Natural killer cell (primary cell): ENCODE data around the gene TNRC6A. TPM values are rescaled to one million over a fixed set of nuclear protein-coding genes. Genes with fewer than 3 reads are reported as not detected.
"Not testable (repeated sequence)": the region's sequence is repeated elsewhere in the genome, so short reads cannot be mapped to it uniquely, and the experiment has no call there.

Experiments used
- ATAC-seq, 3 donors: fragments of 150-1000 bp in 2 of 3; fragments of 200-7000 bp in 1 of 3; cut with Tn5 transposase; 1 replicate in 1 of 3; 2 replicates in 2 of 3; pipeline ENCODE4 v1.10.0; 2021; ENCODE audit warnings: mild to moderate bottlenecking in 2 of 3, moderate library complexity in 2 of 3
- DNase-seq, 2 donors: peaks; one replicate each; pipeline versions ENCODE4 v3.0.0 to v3.0.0-alpha.2; 2013 to 2021; ENCODE audit warnings: mixed read lengths in 1 of 2
- H3K27ac ChIP-seq: one replicate; pipeline ENCODE4 v1.5.1; 2013; ENCODE audit warnings: mild to moderate bottlenecking, low read length
- H3K27me3 ChIP-seq: one replicate; pipeline ENCODE4 v1.6.1; 2013; ENCODE audit warnings: low read length; ENCODE audit not compliant: control insufficient read depth, insufficient read depth
- H3K36me3 ChIP-seq: one replicate; pipeline ENCODE4 v1.6.1; 2013; ENCODE audit warnings: low read length; ENCODE audit not compliant: control insufficient read depth, insufficient read depth
- H3K4me1 ChIP-seq: one replicate; pipeline ENCODE4 v1.6.1; 2013; ENCODE audit warnings: low read length; ENCODE audit not compliant: control insufficient read depth, insufficient read depth
- H3K4me3 ChIP-seq: one replicate; pipeline ENCODE4 v1.5.1; 2013; ENCODE audit warnings: low read length
- H3K9me3 ChIP-seq: one replicate; pipeline ENCODE4 v1.6.1; 2013; ENCODE audit warnings: low read length; ENCODE audit not compliant: control insufficient read depth, insufficient read depth
- H3K27ac Mint-ChIP-seq, 2 donors: one replicate each; pipeline ENCODE4 v1.8.0; 2022; ENCODE audit warnings: mild to moderate bottlenecking in 2 of 2, mixed read lengths in 2 of 2, moderate library complexity in 1 of 2
- H3K27me3 Mint-ChIP-seq, 2 donors: one replicate each; pipeline ENCODE4 v1.8.0; 2022; ENCODE audit warnings: low read depth in 2 of 2, mixed read lengths in 2 of 2
- H3K36me3 Mint-ChIP-seq: one replicate; pipeline ENCODE4 v1.8.0; 2022; ENCODE audit warnings: mixed read lengths
- H3K4me1 Mint-ChIP-seq, 2 donors: one replicate each; pipeline ENCODE4 v1.8.0; 2022; ENCODE audit warnings: mixed read lengths in 2 of 2
- H3K4me3 Mint-ChIP-seq: one replicate; pipeline ENCODE4 v1.8.0; 2022; ENCODE audit warnings: mild to moderate bottlenecking, moderate library complexity, mixed read lengths
- H3K9me3 Mint-ChIP-seq, 2 donors: one replicate each; pipeline ENCODE4 v1.8.0; 2022; ENCODE audit warnings: mixed read lengths in 2 of 2
- CTCF ChIP-seq: fragments of 200-600 bp; IDR thresholded peaks from one replicate; pipeline ENCODE4 v1.8.0; 2022; ENCODE audit warnings: antibody characterized with exemption
- WGBS: methylation state at CpG from one replicate; pipeline ENCODE4 v1.1.7; 2013; ENCODE audit warnings: missing lambda C conversion rate; ENCODE audit not compliant: insufficient coverage; 5-methylcytosine and 5-hydroxymethylcytosine counted together
- intact Hi-C: fragments of 100-400 bp; cut with micrococcal nuclease; formaldehyde crosslinking; loops from one replicate; pipeline ENCODE4 v1.14.2; 2022
- total RNA-seq, 4 donors: library from RNA; stranded (reverse); fragments of 120-200 nt in 1 of 4; gene quantifications; one replicate each; pipeline versions ENCODE4 v1.2.3 to v1.2.4, GENCODE V29; 2013 to 2022

The TNRC6A gene
- total RNA-seq, 3 donors from 2014 or later (not counting 1 experiment from before 2014, with no cell fraction given), result 53.9 to 68.5 (median 66.3) TPM

GRCh38 chr16:24805484-24805883, 76.0 kb downstream of the TNRC6A start:
- no peaks in the 10 kb centered on the region for H3K4me1 ChIP-seq
- H3K4me1 Mint-ChIP-seq, result no peaks in the 10 kb centered on the region
- H3K4me3 Mint-ChIP-seq, result no peak overlapping the region
- no peaks in the 10 kb centered on the region for H3K9me3 ChIP-seq
- no peaks in the 10 kb centered on the region for H3K27me3 ChIP-seq
- no peak for TF ChIP-seq CTCF
- no peak for ATAC-seq
- intact Hi-C loops, result no loop called here
- peak overlapping the region in 1 of 2 donors; percentile 1 for H3K27ac Mint-ChIP-seq
- DNase-seq, result no peak
- peaks cover 92% of the 10 kb centered on the region for H3K36me3 ChIP-seq
- no peak overlapping the region for H3K27ac ChIP-seq
- no peak overlapping the region for H3K4me3 ChIP-seq
- WGBS, result 99% methylated on average over 4 of the region's 5 CpGs
- H3K36me3 Mint-ChIP-seq, result peaks cover 26% of the 10 kb centered on the region
- no peaks in the 10 kb centered on the region for H3K9me3 Mint-ChIP-seq
- H3K27me3 Mint-ChIP-seq, result no peaks in the 10 kb centered on the region

GRCh38 chr16:24807301-24807700, 77.8 kb downstream of the TNRC6A start:
- intact Hi-C loops, result no loop called here
- DNase-seq (no peak), ATAC-seq (no peak)
- Mint-ChIP-seq H3K27ac (peak overlapping the region in 1 of 2 donors; percentile 17), H3K9me3 (no peaks in the 10 kb centered on the region), H3K4me3 (no peak overlapping the region), H3K4me1 (no peaks in the 10 kb centered on the region), H3K27me3 (no peaks in the 10 kb centered on the region), H3K36me3 (peaks cover 26% of the 10 kb centered on the region)
- no peaks in the 10 kb centered on the region for H3K27me3 ChIP-seq
- H3K27ac ChIP-seq, result no peak overlapping the region
- WGBS, result no CpG with 5 or more reads among the region's 1 CpG
- H3K36me3 ChIP-seq, result peaks cover 89% of the 10 kb centered on the region
- no peak for TF ChIP-seq CTCF
- H3K4me3 ChIP-seq, result no peak overlapping the region
- no peaks in the 10 kb centered on the region for H3K9me3 ChIP-seq
- no peaks in the 10 kb centered on the region for H3K4me1 ChIP-seq

GRCh38 chr16:24810951-24811843, 81.7 kb downstream of the TNRC6A start:
- H3K4me1 ChIP-seq, result no peaks in the 10 kb centered on the region
- Mint-ChIP-seq H3K9me3 (no peaks in the 10 kb centered on the region), H3K36me3 (peaks cover 16% of the 10 kb centered on the region), H3K27ac (peak overlapping the region in 1 of 2 donors; percentile 15), H3K4me3 (no peak overlapping the region), H3K27me3 (no peaks in the 10 kb centered on the region), H3K4me1 (no peaks in the 10 kb centered on the region)
- WGBS, result 95% methylated on average over 11 of the region's 11 CpGs
- no peak overlapping the region for H3K4me3 ChIP-seq
- DNase-seq (no peak), ATAC-seq (no peak)
- intact Hi-C loops, result no loop called here
- H3K27ac ChIP-seq, result no peak overlapping the region
- H3K27me3 ChIP-seq, result no peaks in the 10 kb centered on the region
- no peaks in the 10 kb centered on the region for H3K9me3 ChIP-seq
- no peak for TF ChIP-seq CTCF
- peaks cover 84% of the 10 kb centered on the region for H3K36me3 ChIP-seq

GRCh38 chr16:24812813-24813212, 83.4 kb downstream of the TNRC6A start:
- H3K27ac ChIP-seq, H3K4me1 Mint-ChIP-seq: not testable (repeated sequence)

More at GRCh38 chr16:24812813-24813212, 83.4 kb downstream of the TNRC6A start:
- H3K27me3 ChIP-seq, H3K4me3 ChIP-seq, H3K9me3 Mint-ChIP-seq, H3K4me3 Mint-ChIP-seq, DNase-seq, H3K9me3 ChIP-seq, H3K27me3 Mint-ChIP-seq, H3K4me1 ChIP-seq, intact Hi-C loops, ATAC-seq, H3K27ac Mint-ChIP-seq: not testable (repeated sequence)
- WGBS, result 99% methylated on average over 5 of the region's 6 CpGs
- H3K36me3 Mint-ChIP-seq, result peaks cover 16% of the 10 kb centered on the region
- H3K36me3 ChIP-seq, result peaks cover 82% of the 10 kb centered on the region
